HUES48 (cell line): Measurements from ENCODE around the gene DCHS1.

Experiments used
- H3K27ac ChIP-seq: one replicate; pipeline ENCODE4 v1.7.0; 2013; ENCODE audit warnings: low read depth, low read length, inconsistent platforms
- H3K27me3 ChIP-seq: 2 replicates; pipeline ENCODE4 v1.6.1; 2013; ENCODE audit warnings: mild to moderate bottlenecking, low read length; ENCODE audit not compliant: control insufficient read depth, insufficient read depth
- H3K36me3 ChIP-seq: 2 replicates; pipeline ENCODE4 v1.6.1; 2013; ENCODE audit warnings: low read length; ENCODE audit not compliant: control insufficient read depth, insufficient read depth
- H3K4me1 ChIP-seq: 2 replicates; pipeline ENCODE4 v1.6.1; 2013; ENCODE audit warnings: mild to moderate bottlenecking, low read length; ENCODE audit not compliant: control insufficient read depth, insufficient read depth
- H3K4me3 ChIP-seq: 2 replicates; pipeline ENCODE4 v1.5.1; 2013; ENCODE audit warnings: mild to moderate bottlenecking, low read depth, low read length
- H3K9ac ChIP-seq: 2 replicates; pipeline ENCODE4 v1.6.1; 2013; ENCODE audit warnings: mild to moderate bottlenecking, low read depth, low read length, moderate library complexity
- H3K9me3 ChIP-seq: 2 replicates; pipeline ENCODE4 v1.6.1; 2013; ENCODE audit warnings: low read length; ENCODE audit not compliant: control insufficient read depth, insufficient read depth

Gene DCHS1

GRCh38 chr11:6646071-6646470 lies 9.5 kb downstream of the DCHS1 start:
- H3K9ac ChIP-seq, result no peak overlapping the region
- H3K9me3 ChIP-seq, result no peaks in the 10 kb centered on the region
- no peak overlapping the region for H3K27ac ChIP-seq
- H3K36me3 ChIP-seq, result no peaks in the 10 kb centered on the region
- no peak overlapping the region for H3K4me3 ChIP-seq
- H3K4me1 ChIP-seq, result peaks cover 15% of the 10 kb centered on the region
- H3K27me3 ChIP-seq, result no peaks in the 10 kb centered on the region

GRCh38 chr11:6642957-6643356 lies 12.7 kb downstream of the DCHS1 start:
- Histone ChIP-seq H3K4me3 (no peak overlapping the region), H3K27me3 (no peaks in the 10 kb centered on the region), H3K9ac (no peak overlapping the region), H3K27ac (no peak overlapping the region), H3K9me3 (no peaks in the 10 kb centered on the region), H3K4me1 (peaks cover 15% of the 10 kb centered on the region), H3K36me3 (peaks cover 11% of the 10 kb centered on the region; the same call in 1 of the 2 replicates)

DNA sequence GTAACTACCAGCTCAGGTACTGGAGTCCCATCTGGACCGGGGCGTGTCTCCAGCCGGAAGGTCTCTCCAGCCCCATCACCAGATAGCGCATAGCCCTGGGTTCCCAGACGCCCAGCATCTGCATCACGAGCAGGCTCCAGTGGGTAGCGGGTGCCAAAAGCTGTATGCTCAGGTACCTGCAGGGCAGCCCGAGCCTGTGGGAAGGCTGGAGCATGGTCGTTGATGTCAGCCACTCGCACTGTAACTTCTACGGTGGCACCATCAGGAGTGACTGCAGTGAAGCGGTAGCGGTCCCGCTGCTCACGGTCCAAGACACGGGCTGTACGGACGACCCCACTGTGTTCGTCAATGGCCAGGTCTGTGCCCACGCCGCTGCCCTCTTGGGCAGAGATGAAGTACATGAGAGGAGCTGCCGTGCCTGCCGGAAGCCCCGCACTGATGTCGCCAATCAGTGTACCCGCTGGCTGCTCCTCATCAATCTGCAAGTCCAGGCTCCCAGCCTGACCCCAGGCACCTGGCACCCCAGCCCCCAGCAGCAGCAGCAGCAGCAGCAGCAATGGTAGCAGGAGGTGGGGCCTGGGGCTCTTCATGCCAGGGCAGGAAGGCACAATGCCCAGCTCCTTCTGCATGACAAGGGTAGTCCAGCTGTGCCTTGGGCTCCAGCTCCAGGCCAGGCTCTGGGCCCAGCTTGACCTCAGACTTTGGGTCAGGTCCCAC lies 14.5 kb downstream of the DCHS1 start:
- Histone ChIP-seq H3K4me3 (no peak overlapping the region), H3K36me3 (peaks cover 11% of the 10 kb centered on the region; the same call in 1 of the 2 replicates), H3K9me3 (no peaks in the 10 kb centered on the region), H3K27me3 (no peaks in the 10 kb centered on the region), H3K27ac (no peak overlapping the region), H3K9ac (no peak overlapping the region), H3K4me1 (no peaks in the 10 kb centered on the region)

DNA sequence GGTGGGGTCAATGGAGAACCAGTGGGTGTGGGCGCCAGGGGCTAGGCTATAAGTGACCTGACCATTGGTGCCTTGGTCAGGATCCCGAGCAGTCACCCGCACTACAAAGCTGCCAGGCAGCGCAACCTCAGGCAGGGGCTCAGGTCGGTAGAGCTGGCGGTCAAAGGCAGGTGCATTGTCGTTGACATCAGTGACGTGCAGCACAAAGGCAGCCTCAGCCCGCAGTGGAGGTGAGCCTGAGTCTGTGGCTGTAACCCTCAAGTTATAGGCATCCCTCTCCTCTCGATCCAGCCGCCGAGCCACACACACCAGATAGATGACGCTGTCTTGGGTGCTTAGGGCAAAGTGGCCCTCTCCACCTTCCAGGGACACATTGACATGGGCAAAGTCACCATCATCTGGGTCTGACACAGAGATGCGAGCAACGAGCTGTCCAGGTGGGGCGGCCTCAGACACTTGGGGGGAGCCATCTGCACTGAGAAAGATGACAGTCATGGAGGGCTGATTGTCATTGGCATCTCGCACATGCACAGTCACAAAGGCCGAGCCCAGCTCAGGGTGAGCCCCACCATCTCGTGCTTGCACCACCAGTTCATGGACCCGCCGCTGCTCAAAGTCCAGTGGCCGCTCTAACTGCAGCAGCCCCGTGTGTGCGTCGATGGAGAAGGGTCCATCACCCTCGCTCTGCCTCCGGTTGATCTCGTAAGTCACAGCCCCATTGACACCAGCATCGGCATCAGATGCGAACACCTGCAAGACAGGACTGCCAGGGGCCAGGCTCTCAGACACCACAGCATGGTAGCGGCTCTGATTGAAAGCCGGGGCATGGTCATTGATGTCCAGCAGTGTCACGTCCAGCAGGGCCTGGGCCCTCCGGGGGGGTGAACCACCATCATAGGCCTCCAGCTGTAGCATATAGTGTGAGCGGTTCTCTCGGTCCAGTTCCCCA lies 15.3 kb downstream of the DCHS1 start:
- Histone ChIP-seq H3K9ac (no peak overlapping the region), H3K4me3 (no peak overlapping the region), H3K27ac (no peak overlapping the region), H3K4me1 (no peaks in the 10 kb centered on the region), H3K36me3 (peaks cover 11% of the 10 kb centered on the region; the same call in 1 of the 2 replicates), H3K27me3 (no peaks in the 10 kb centered on the region), H3K9me3 (no peaks in the 10 kb centered on the region)

DNA sequence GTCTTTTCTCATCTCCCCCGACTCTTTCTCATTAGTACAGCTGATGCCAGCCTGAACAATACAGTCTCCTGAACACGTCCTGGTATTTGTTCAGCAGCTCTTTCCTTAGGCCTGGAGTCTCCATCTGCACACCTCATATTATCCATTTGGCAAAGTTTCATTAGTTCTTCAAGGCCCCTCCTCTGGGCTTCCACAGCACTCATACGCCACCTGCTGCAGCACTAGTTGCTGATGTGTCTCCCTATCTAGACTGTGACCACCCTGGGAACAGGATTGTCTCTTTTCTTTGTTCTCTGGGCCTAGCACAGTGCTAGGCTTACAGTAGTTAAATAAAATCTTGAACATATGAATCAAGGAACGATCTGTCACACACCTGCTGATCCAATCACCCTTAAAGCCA lies 17.2 kb downstream of the DCHS1 start:
- Histone ChIP-seq H3K9me3 (no peaks in the 10 kb centered on the region), H3K27me3 (no peaks in the 10 kb centered on the region), H3K27ac (no peak overlapping the region), H3K4me3 (no peak overlapping the region), H3K36me3 (peaks cover 11% of the 10 kb centered on the region; the same call in 1 of the 2 replicates), H3K9ac (no peak overlapping the region), H3K4me1 (no peaks in the 10 kb centered on the region)

GRCh38 chr11:6637871-6638270 lies 17.7 kb downstream of the DCHS1 start:
- Histone ChIP-seq H3K4me1 (no peaks in the 10 kb centered on the region), H3K36me3 (peaks cover 11% of the 10 kb centered on the region; the same call in 1 of the 2 replicates), H3K27ac (no peak overlapping the region), H3K4me3 (no peak overlapping the region), H3K9me3 (no peaks in the 10 kb centered on the region), H3K27me3 (no peaks in the 10 kb centered on the region), H3K9ac (no peak overlapping the region)

GRCh38 chr11:6636480-6636879 lies 19.1 kb downstream of the DCHS1 start:
- Histone ChIP-seq H3K36me3 (peaks cover 11% of the 10 kb centered on the region; the same call in 1 of the 2 replicates), H3K4me3 (no peak overlapping the region), H3K9me3 (no peaks in the 10 kb centered on the region), H3K27ac (no peak overlapping the region), H3K27me3 (peaks cover 5% of the 10 kb centered on the region), H3K9ac (no peak overlapping the region), H3K4me1 (no peaks in the 10 kb centered on the region)

DNA sequence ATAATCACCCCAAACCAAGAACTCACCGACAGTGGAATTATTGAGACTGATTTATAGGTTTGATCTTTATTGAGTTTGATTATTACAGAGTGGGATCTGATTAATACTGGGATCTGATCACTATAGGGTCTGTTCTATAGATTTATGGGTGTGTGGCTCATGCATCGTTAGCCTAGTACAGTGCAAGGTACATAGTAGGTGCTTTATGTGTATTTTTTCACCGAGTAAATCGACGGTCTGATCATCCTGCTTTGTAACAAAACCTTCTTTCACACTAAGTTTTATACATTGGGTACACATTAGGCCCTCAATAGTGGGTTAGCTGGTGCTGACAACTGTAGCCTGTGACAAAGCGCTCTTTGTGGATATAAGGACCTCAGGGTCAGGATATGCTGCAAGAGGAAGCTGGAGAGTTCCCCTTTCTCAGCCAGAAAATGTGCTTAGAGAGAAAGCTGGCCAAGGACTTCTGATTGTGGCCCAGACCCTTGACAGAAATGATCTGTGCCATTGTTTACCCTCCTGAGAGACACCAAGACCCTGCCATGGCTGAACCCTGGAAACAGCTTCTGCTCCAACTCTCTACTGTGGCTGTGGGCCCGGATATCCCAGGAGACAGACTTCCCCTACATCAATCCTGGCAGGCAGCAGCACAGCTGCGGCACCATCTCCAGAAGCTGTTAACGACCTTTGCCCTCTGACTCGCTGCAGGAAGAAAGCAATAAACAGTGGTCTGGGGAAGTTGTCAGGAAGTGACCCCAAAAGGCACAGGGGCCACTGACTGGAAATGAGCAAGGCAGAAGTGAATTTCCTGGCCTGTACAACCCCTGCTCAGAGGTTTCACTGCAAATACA lies 20.3 kb downstream of the DCHS1 start:
- Histone ChIP-seq H3K27me3 (peaks cover 17% of the 10 kb centered on the region), H3K27ac (no peak overlapping the region), H3K36me3 (peaks cover 7% of the 10 kb centered on the region; the same call in 1 of the 2 replicates), H3K9ac (no peak overlapping the region), H3K9me3 (no peaks in the 10 kb centered on the region), H3K4me3 (no peak overlapping the region), H3K4me1 (no peaks in the 10 kb centered on the region)

GRCh38 chr11:6634534-6634933 lies 21.1 kb downstream of the DCHS1 start:
- Histone ChIP-seq H3K9me3 (no peaks in the 10 kb centered on the region), H3K4me3 (no peak overlapping the region), H3K27ac (no peak overlapping the region), H3K9ac (no peak overlapping the region), H3K27me3 (peaks cover 25% of the 10 kb centered on the region), H3K4me1 (no peaks in the 10 kb centered on the region), H3K36me3 (peaks cover 2% of the 10 kb centered on the region; the same call in 1 of the 2 replicates)
